HG02798 (cell line): ENCODE data around the gene TXNDC5.
"Not testable (repeated sequence)": the region's sequence is repeated elsewhere in the genome, so short reads cannot be mapped to it uniquely, and the experiment has no call there.

ENCODE experiments used
- ATAC-seq: cut with Tn5 transposase; IDR thresholded peaks from one replicate; pipeline ENCODE4 v1.9.1; 2021; ENCODE audit warnings: mild to moderate bottlenecking; ENCODE audit not compliant: unreplicated experiment, poor library complexity

TXNDC5 gene

DNA sequence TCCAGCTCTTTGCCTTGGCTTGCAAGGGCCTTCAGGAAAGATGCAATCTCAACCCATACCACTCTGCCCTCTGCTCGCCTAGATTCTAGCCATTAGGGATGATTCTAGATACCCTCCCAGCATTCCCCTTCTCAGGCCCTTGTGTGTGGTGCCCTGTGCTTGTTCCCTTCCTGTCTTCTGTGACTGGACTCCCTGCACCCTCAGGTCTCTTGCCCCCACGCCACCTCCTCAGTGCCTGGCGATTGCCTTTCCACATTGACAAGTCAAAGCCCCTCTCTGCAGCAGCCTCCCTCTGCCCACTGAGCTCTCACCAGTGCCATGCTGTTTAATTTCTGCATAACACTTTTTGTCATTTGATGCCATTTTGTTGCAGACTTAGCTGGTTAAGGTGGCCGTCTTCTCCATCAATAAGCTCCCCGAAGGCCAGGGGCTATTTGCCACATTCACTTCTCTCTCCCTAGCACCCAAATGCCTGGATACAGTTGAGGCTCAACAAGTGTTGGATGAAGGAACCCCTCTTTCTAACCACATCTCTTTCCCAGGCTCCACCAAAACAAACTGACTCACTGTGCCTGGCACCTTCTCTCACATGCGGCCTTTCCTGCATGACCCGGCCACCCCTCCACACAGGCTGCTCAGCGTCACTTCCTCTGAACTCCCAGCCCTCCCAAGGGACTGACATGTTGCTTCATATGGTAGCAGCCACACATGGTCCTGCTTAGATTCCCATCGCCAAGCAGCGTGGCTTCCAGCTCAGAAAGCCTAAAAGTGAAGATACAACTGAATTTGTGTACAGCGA is 4.6 kb upstream of the TXNDC5 start:
- ATAC-seq = no peak

DNA sequence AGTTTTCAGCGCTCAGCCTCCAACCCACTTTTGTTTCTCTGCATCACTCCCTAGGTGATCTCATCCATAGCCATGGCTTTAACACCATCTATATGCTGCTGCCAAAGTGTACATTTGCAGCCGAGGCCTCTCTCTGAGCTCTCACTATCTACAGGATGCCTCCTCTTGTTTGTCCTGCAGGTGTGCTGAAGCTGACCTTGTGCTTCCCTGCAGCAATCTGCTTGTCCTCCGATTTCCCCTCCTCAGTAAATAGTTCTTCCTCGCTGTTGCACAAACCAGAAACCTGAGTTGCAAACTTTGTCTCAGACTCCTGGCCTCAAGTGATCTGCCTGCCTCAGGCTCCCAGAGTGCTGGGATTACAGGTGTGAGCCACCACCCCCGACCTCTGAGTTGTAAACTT is 3.7 kb upstream of the TXNDC5 start:
- ATAC-seq = no peak

DNA sequence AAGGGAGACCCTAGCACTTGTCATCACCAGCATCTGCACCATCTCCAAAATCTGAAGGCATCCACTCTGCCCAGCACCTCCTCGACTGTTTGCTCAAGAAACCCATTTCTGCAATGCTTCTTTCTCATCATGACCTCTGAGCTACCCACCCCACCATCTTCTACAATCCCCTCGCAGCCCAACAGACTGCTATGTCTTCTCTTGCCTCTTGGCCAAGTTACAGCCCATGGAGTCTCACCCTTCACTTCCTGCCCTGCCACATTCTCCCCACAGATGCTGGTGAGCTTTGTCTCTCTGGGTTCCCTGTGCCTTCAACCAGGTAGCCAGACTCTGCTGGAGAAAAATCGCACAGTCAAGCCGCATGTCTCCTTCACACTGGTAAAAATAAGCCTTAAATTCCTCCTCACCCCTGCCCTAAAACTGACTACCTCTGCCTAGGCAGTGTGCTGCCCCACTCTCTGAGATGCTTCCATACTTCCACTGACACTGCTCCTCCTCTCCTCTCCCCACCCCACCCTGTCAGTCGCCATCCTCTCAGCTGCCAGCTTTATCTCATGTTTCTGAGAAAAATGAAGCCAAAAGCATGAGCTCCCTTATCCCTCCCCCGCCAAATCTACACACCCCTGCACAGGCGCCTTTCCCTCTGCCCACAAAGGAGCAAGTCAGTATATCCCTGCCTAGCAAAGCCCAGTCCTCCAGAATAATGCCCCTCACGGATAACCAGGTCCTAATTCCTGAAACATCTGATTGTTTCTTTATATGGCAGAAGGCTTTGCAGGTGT is 2.3 kb upstream of the TXNDC5 start:
- ATAC-seq = no peak

DNA sequence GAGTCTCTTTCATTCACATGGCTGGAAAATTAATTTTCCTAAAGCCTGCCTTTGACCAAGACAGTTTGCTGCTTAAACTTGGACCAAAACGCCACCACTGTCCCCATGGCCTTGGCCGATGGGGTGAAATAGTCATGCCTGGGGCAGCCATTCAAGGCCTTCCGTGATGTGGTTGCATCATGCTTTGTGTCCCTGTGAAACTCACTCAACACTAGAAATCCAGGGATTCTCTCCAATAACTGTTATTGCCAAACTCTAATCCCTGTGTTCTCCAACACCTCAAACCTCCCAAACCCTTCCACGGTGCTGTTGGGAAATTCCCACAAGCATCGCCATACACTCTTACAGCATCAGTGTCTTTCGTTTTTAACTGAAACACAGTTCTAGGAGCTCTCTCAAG is 1.4 kb upstream of the TXNDC5 start:
- ATAC-seq = no peak

DNA sequence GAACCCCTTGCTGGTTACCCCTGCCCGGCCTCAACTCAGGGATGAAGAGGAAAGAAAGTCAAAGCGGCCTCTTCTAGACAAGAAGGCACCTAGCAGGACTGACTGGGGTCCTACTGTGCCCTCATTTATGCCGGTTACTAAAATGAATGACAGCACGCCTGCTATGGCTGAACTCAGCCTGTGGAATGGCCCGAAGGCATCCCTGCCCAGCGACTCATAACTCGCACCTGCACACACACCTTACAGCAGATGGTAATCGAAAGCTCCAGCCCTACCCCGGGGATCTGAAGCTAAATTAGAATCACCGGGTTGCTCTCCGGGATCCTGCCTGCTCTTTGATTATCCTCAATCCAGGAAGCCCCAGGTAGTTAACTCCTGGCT is 747 bp upstream of the TXNDC5 start:
- ATAC-seq = no peak

DNA sequence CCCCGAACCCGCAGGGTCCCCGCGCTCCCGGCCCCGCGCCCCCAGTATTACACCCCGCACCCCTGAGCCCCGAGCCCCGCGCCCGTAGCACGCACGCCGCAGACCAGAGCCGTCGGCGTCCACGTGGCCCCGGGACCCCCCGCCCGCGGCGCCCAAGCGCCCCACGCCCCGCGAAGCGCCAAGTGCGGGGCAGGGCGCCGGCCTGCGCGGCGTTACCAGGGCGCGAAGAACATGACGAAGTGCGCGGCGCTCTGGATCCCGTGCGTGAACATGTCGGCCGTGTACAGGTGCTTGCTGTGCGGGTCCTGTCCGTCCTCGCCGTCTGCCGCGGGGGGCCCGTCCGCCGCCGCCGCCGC is 312 bp downstream of the TXNDC5 start:
- peak; percentile 29 for ATAC-seq

DNA sequence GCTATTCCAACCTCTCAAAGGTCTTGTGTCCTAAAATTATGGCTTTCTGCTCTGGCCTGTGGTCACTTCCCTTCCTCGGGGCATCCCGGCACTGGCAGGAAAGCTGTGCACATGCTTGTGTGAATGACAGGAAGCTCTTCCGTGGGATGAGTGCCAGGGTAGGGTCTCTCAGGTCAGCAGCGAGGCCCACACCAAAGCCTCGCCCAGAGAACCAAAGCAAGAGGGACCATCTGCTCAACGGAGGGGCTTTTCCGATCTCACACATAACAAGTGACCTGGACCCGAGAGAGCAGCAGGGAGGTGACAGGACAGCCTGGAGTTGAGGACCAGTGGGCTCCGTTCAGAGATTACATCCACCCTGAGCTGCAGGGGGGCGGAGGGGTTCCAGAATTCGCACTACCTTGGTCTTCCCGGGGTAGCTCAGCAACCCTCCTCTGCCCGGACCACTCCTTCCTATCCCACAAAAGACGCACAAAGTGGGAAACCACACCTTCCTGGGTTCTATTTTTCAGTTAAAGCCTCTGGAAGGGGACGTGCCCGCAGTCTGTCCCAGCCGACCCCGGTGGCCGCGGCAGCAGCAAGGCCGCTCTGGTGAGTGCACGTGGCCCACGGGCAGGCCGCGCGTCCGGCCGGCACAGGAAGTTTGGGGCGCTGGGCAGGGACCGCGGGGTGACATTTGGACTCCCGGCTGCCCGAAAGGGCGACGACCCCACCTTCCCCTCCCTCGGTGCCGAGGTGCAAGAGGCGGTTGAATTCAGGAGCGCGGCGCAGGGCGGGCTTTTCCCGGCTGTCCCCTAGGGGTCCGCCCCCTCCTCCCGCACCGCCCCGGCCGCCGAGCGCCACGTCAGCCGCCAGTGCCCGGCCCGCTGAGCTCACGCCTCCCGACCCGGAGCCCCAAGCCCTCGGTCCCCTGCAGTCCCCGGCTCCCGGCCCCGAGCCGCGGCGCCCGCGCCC is 988 bp downstream of the TXNDC5 start:
- ATAC-seq = peak; percentile 34

DNA sequence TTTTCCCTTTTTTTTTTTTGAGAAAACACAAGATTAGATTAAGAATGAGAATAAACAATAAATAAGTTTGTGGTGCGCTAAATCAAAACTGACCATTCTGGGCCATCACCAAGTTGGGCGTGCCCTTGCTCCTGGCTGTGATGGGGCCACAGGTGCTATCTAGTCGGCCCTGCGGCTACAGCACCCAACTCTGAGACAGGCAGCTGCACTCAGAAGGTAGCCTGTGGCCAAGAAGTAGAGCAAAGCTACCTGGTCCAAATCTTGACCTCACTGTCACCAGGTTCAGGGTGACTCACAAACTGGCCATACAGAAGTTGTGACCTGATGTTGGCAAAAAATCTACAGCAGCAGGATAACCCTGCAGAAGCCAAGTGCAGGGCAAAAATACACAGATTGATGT is 3.4 kb downstream of the TXNDC5 start:
- no peak for ATAC-seq

DNA sequence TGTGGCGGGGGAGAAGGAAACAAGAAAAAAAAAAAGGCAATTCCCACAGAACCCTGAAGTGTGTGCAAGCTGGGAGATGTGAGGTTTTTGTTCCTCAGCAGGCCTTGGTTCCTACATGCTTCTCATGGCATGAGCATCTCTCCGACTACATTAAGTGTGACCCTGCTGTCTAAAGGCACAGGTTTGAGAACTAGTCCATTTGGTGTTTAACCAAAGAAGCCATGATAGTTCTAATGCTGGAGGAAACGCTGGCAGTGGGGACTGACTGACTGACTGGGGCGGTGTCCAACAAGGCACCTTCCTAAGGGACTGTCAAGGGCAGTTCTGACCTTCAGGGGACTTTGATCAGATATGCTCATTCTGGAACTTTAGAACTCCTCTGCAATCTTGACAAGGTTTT is 3.8 kb downstream of the TXNDC5 start:
- no peak for ATAC-seq

DNA sequence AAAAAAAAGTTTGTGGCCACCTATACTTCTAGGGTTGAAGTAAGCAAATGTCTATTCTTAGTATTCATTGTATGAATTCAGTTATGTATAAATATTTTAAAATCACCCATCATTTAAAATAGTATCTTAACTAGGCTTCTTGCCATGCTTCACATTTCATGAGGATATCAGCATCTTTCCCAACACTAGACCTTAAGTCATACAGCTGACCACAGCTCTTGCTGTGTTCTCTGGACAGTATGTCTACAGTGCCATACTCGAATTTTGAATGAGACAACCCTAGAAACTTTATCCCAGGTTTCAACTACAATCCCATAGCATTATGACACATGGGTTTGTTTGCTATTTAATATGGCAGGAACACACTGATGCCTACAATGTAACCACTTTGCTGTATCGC is 5.2 kb downstream of the TXNDC5 start:
- no peak for ATAC-seq

DNA sequence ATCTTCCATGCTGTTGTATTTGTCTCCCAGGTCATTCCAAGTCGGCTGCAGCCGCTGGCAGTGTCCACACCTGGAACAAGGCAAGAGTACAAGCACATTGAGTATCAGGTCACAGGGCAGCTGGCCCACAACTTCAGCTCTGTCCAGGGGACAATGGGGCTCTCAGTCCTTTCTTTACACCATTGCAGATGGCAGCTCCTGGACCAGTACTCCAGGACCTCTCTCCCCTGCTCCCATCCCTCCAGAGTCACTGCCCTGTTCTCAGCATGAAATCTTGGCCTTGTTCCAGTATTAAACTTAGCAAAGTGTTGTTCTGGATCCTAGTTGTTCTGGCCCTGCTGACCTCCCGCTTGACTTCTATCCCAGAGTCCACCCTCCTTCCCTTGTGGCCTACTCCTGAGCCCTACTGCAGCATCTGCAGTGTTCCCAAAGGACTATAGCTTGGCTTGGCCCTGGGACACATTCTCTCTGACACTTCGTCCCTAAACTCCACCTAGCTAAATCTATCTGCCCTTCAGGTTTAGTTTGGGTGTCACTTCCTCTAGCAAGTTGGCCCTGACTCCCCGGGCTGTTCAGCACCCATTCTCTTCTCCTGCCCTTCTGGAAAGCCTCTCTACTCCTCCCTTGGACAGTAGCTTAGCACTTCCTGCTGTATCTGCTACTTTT is 5.8 kb downstream of the TXNDC5 start:
- ATAC-seq = no peak

DNA sequence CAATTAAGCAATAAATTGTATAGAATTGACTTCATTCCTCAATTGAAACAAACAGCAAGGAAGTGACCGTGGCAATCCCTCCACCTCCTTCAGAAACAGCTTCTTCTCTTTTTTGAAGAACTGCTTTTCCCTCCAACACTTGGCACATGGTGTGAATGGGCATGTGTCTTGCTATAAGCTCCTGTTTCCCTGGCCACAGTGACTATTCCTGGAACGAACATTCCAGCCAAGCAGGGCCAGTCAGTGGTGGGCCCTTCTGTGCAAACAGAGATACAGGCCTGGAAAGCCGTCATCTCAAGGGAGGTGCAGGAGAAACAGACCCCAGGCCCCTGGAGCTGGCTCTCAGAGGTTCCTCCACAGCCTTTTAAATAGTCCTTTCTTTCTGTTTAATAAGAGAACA is 6.9 kb downstream of the TXNDC5 start:
- no peak for ATAC-seq

DNA sequence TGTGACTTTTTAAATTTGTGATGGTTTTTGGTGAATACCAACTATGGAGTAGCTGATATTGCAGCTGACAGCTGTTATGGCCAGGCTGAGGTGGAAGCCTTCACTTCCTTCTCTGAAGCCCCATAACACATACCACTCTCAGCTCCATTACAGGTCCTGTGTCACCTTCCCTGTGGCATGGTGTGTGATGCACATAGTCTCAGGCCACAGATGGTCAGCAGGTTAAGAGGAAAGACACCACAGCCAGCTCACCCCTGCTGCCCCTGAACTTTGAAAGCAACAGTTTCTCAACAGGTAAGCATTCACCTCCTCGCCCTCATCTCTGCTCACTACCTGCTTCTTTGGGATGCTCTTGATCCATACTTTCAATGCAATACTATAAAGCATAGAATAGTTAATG is 7.7 kb downstream of the TXNDC5 start:
- ATAC-seq = no peak

DNA sequence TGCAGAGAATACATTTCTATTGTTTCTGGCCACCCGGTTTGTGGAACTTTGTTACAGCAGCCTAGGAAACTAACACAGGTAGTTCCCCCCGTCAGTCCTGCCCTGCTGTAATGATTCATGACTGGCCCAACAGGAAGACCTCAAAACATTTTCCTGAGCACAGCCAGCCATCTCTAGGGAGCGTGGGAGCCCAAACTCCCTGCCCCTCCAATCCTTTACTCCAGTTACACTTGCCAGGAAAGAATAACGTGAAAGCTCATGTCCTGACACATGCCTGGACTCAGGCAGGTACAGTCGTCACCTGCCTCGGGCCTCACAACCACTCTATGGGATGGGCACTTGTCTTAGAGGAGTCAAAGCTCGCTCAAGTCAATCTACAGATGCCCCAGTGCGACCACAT is 8.4 kb downstream of the TXNDC5 start:
- ATAC-seq = no peak

DNA sequence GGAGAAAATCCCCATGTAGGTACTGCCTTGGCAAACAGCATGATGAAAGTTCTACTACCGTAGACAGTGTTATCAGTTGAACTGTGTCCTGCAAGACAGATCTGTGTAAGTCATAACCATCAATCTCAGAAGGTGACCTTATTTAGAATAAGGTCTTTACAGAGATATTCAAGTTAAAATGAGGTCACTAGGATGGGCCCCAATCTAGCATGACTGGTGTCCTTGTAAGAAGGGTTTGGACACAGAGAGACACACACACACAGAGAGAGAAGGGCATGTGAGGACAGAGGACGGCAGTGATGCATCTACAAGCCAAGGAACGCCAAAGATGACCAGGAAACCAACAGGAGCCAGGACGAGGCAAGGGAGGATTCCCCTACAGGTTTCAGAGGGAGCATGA is 8.8 kb downstream of the TXNDC5 start:
- ATAC-seq = no peak

DNA sequence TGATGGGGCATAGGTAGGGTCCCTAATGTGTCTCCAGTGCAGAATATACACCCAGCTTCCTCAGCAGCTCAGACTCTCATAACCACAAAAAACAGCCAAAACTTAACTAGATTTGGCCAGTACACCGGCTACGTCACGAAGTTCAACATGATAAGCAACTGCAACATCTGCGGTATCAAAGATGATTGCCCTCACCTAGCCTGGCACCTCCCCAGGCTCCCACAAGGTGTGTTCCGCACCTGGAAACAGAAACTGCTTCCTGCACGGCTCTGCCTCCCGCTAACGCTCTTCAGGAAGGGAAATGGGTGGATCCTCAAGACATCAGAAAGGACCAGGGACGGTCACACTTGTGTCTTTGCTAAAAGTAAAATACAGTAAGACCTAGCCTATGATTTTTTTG is 9.5 kb downstream of the TXNDC5 start:
- no peak for ATAC-seq

DNA sequence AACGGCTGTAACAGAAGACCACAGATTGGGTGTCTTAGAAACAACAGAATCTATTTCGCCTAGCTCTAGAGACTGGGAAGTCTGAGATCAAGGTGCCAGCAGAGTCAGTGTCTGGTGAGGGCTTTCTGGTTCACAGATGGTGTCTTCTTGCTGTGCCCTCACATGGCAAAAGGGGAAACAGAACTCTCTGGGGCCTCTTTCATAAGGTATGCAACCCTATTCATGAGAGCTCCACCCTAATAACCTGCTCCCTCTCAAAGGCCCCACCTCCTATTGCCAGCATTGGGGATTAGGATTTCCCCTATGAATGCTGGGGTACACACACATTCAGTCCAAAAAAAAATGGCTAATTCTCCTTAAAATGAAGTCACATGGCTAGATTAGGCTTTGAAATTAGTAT is 10.0 kb downstream of the TXNDC5 start:
- ATAC-seq = peak; percentile 50

DNA sequence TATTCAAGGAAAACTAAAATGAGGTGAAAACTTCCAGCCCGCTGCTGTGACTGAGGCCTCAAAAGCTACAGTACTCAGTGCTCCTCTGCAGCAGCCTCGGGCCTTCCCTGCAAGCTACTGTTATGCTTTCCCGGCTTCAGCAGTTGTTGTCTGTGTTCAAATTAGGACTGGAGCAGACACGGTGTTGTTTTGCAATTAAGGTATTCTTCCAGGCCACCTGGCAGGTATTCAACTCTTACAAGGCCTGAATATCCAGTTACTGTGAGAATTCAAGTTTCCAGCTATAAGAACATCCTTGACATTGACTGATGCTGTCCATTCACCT is 10.7 kb downstream of the TXNDC5 start:
- ATAC-seq = no peak

DNA sequence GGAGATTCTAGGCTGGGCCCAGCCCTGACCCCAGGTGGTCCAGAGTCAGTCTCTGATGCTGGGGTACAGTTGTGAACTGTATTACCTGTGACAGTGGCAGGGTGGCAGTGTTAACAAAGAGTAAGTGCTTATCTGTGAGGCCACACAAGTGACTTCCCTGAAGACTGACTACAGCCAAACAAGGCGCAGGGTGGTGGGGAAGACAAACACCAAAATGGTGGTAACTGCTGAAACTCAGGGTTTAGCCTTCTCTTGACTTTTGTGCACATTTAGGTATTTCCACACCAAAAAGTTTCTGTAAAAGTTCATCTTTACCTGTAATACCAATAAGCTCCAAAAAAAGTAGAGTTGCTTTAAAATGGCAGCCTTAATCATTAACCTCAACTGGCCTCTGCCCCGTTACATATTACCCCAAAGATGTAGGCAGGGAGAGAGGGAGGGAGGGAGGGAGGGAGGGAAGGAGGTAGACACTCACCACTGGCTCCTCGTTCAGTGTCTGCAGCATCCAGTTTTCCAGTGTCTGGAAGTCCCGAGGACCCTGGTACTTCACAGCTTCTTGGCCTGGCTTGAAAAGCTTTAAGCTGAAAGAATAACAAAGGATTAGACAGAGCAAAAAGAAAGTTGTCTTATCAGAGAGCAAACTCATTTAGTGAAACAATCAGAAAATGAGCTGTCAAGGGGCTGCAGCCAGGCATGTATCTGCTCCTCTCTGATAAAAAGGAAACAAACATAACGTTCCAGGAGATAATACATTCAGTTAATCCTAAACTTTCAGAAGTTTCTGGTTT is 11.3 kb downstream of the TXNDC5 start:
- ATAC-seq = no peak

DNA sequence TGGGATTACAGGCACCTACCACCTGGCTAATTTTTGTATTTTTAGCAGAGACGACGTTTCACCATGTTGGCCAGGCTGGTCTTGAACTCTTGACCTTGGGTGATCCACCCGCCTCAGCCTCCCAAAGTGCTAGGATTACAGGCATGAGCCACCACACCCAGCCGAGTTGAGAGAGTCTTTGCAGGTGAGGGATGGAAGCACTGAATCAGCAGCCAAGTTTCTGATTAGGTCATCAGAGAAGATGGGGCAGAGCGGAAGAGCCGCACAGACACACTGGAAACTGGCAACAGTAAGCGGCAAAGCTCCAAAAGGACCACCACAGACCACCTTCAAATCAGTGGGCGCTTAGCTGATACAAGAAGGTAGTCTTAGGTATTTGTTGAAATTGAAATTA is 12.4 kb downstream of the TXNDC5 start:
- ATAC-seq = not testable (repeated sequence)
